GM19099 (cell line): ENCODE measurements around the gene ZNF300.
"Not testable (repeated sequence)": the region's sequence is repeated elsewhere in the genome, so short reads cannot be mapped to it uniquely, and the experiment has no call there.

Experiments
- POLR2A ChIP-seq: IDR thresholded peaks from 3 replicates; pipeline ENCODE4 v1.6.1; 2011; ENCODE audit warnings: low read depth; ENCODE audit not compliant: insufficient read length; ENCODE audit errors: extremely low read depth

The ZNF300 gene

GRCh38 chr5:150853561-150853960 is 51.2 kb downstream of the ZNF300 start:
- no peak for TF ChIP-seq POLR2A

DNA sequence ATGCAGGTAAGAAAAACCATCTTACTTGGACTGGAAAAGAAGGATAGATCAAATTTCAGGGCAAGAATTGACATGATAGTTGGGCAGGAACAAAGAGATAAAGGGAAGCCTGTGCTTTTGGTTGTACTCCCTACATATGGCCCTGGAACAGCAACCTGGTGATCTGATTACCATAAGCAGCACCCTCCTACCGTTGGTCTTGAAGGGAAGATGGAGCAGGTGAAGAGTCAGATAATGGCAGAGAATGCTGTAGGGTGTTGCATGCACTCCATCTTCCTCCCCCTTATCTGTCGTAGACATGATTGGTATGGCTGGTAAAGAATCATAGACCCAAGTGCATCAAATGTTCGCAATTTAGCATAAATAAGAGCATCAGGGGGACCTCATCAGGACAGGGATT is 53.7 kb downstream of the ZNF300 start:
- TF ChIP-seq POLR2A = no peak

DNA sequence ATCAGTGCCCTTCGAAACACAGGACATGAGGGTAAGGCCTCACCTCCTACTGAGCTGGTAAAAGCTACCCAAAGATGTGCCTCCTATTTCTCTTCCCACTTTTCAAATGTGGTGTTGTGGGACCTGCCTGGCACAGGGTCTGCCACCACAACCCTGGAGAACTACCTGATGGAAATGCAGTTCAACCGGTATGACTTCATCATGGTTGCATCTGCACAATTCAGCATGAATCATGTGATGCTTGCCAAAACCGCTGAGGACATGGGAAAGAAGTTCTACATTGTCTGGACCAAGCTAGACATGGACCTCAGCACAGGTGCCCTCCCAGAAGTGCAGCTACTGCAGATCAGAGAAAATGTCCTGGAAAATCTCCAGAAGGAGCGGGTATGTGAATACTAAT is 56.5 kb downstream of the ZNF300 start:
- TF ChIP-seq POLR2A = no peak

GRCh38 chr5:150847334-150847695 is 57.5 kb downstream of the ZNF300 start:
- no peak for TF ChIP-seq POLR2A

DNA sequence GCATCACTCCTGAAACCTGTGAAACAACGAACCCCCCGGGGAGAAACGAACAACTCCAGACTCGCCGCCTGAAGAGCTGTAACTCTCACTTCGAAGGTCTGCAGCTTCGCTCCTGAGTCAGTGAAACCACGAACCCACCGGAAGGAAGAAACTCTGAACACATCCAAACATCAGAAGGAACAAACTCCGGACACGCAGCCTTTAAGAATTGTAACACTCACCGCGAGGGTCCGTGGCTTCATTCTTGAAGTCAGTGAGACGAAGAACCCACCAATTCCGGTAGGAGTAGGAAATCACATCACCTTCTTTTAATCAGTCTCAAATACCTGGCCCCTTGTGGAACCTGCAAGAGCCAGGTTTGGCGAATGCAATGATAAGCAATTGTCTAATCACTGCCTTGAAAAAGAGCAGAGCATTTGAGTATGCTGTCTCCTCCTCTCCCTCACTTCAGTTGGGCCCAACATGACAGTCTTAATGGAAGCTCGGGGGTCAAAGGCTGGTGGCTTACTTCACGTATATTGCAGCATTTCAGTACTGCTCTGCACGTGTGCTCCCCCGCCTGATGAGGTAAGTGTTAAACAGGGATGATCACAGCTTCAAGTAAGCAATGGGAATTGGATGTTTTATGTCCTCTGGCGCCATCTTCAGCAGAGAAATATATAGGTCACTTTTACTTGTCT is 58.0 kb downstream of the ZNF300 start:
- TF ChIP-seq POLR2A = no peak

GRCh38 chr5:150846308-150846653 is 58.5 kb downstream of the ZNF300 start, which contains the start of gene IRGM:
IRGM (plus strand) TSS chr5:150846521; CDS start chr5:150848124, 1,603 bp downstream.
- TF ChIP-seq POLR2A = not testable (repeated sequence)
